Ovary (tissue), 3 donors: Measurements from ENCODE around the gene PTPN2.

Experiments used
- CTCF ChIP-seq, 3 donors: fragments of 450-650 bp in 2 of 3; fragments of 200-600 bp in 1 of 3; IDR thresholded peaks; one replicate each; pipeline versions ENCODE4 v1.5.1 to v1.8.0; 2016 to 2022; ENCODE audit warnings: antibody characterized with exemption in 3 of 3, mild to moderate bottlenecking in 1 of 3
- EP300 ChIP-seq: sonication (generic); formaldehyde crosslinking; IDR thresholded peaks from one replicate; pipeline ENCODE4 v1.6.1; 2017; ENCODE audit warnings: antibody characterized with exemption
- POLR2A ChIP-seq: fragments of 450-650 bp; IDR thresholded peaks from one replicate; pipeline ENCODE4 v1.6.1; 2017; ENCODE audit warnings: antibody characterized with exemption, mild to moderate bottlenecking, moderate library complexity
- donor health status: DM: no; HTN: no; CAD: no.

DNA sequence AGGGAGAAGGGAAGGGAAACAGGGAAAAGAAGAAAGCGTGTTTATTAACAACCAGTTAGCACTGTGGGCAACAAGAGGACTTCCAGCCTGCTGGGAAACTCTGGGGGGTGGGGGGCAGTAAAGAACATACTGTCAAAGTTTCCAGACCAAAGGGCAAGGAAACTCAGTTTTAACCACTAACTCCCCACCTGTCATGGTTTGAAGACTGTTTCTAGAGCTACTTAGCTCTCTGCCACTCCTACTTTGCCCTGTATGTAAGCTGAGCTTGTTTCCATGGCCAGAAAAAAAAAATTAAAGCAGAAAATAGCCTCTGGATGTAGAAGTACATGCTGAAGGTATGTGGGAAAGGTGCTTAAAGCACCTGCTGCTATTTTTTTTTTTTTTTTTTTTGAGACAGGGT, 11.0 kb upstream of the PTPN2 start:
- TF ChIP-seq EP300: no peak
- TF ChIP-seq CTCF (IDR thresholded peaks at IDR 0.05): no peak
- TF ChIP-seq POLR2A: no peak
